Activated naive CD4-positive, alpha-beta T cell treated with anti-CD3 and anti-CD28 coated beads for 36 hours (primary cell): ENCODE measurements around the gene NCK2. TPM values are rescaled to one million over a fixed set of nuclear protein-coding genes. Genes with fewer than 3 reads are reported as not detected.

Experiments
- CTCF ChIA-PET: fragments of 350-600 bp; sonication (Branson Sonifier 250); formaldehyde crosslinking; loops from one replicate; lab custom pipeline; 2021; ENCODE audit warnings: antibody characterized with exemption; lab: Charles Lee
- DNase-seq: peaks from one replicate; pipeline ENCODE4 v3.0.0-alpha.2; 2020
- H3K27ac Mint-ChIP-seq: one replicate; pipeline ENCODE4 v1.8.0; 2021; ENCODE audit warnings: mild to moderate bottlenecking, mixed read lengths
- H3K27me3 Mint-ChIP-seq: one replicate; pipeline ENCODE4 v1.8.0; 2021; ENCODE audit warnings: low read depth, mixed read lengths
- H3K36me3 Mint-ChIP-seq: one replicate; pipeline ENCODE4 v1.8.0; 2021; ENCODE audit warnings: low read depth, mixed read lengths
- H3K4me1 Mint-ChIP-seq: one replicate; pipeline ENCODE4 v1.8.0; 2021; ENCODE audit warnings: low read depth, mixed read lengths
- H3K4me3 Mint-ChIP-seq: one replicate; pipeline ENCODE4 v1.8.0; 2021; ENCODE audit warnings: mild to moderate bottlenecking, moderate library complexity, mixed read lengths
- H3K9me3 Mint-ChIP-seq: one replicate; pipeline ENCODE4 v1.8.0; 2021; ENCODE audit warnings: mixed read lengths
- intact Hi-C: fragments of 100-400 bp; cut with micrococcal nuclease; formaldehyde crosslinking; loops from one replicate; pipeline ENCODE4 v1.15.1; 2023
- total RNA-seq, 2 experiments: library from RNA; stranded (reverse); gene quantifications; one replicate each; pipeline ENCODE4 v1.2.3, GENCODE V29; 2021

NCK2 gene
- total RNA-seq, 2 experiments from 2014 or later = 106 to 113 TPM

GRCh38 chr2:105827351-105828096 is 82.8 kb downstream of the NCK2 start:
- peaks cover 69% of the 10 kb centered on the region for H3K36me3 Mint-ChIP-seq
- H3K4me3 Mint-ChIP-seq = no peak overlapping the region
- H3K9me3 Mint-ChIP-seq = peaks cover 15% of the 10 kb centered on the region
- no peaks in the 10 kb centered on the region for H3K27me3 Mint-ChIP-seq
- H3K27ac Mint-ChIP-seq = peak overlapping the region; percentile 83
- no peak for DNase-seq
- CTCF ChIA-PET = interaction anchor here (0.6 kb wide), 1 partner anchor 121 kb away, joined by 3 read pairs; no protein-coding TSS in a partner anchor
- H3K4me1 Mint-ChIP-seq = peaks cover 72% of the 10 kb centered on the region
- intact Hi-C loops = loop anchor here (1.0 kb wide), 1 partner anchor 10 kb away; no protein-coding TSS in a partner anchor

- H3K27ac Mint-ChIP-seq = peak overlapping the region; percentile 67
- CTCF ChIA-PET = interaction anchor here (0.7 to 1.2 kb wide), 3 partner anchors 10 to 50 kb away, joined by 3 to 6 read pairs (median 3); no protein-coding TSS in a partner anchor
- DNase-seq = no peak
- H3K4me1 Mint-ChIP-seq = peaks cover 68% of the 10 kb centered on the region
- no peak overlapping the region for H3K4me3 Mint-ChIP-seq
- intact Hi-C loops = no loop called here
- peaks cover 22% of the 10 kb centered on the region for H3K9me3 Mint-ChIP-seq
- peaks cover 68% of the 10 kb centered on the region for H3K36me3 Mint-ChIP-seq
- H3K27me3 Mint-ChIP-seq = no peaks in the 10 kb centered on the region
These were observed 83.8 kb downstream of the NCK2 start for GRCh38 chr2:105828558-105828957.

- peaks cover 54% of the 10 kb centered on the region for H3K36me3 Mint-ChIP-seq
- no peak for DNase-seq
These were observed 90.2 kb downstream of the NCK2 start for GRCh38 chr2:105834931-105835330.

GRCh38 chr2:105836341-105836740 is 91.6 kb downstream of the NCK2 start:
- H3K27me3 Mint-ChIP-seq = no peaks in the 10 kb centered on the region
- H3K27ac Mint-ChIP-seq = peak overlapping the region; percentile 84
- peaks cover 77% of the 10 kb centered on the region for H3K4me1 Mint-ChIP-seq
- no peak overlapping the region for H3K4me3 Mint-ChIP-seq
- intact Hi-C loops = no loop called here
- H3K36me3 Mint-ChIP-seq = peaks cover 50% of the 10 kb centered on the region
- DNase-seq = no peak
- CTCF ChIA-PET = interaction anchor here (0.9 to 1.6 kb wide), 2 partner anchors 32 to 83 kb away, joined by 3 to 4 read pairs; no protein-coding TSS in a partner anchor
- peaks cover 38% of the 10 kb centered on the region for H3K9me3 Mint-ChIP-seq

More at GRCh38 chr2:105834931-105835330, 90.2 kb downstream of the NCK2 start:
- Mint-ChIP-seq H3K9me3 (peaks cover 38% of the 10 kb centered on the region), H3K27me3 (no peaks in the 10 kb centered on the region), H3K27ac (peak overlapping the region; percentile 83), H3K4me3 (no peak overlapping the region), H3K4me1 (peaks cover 69% of the 10 kb centered on the region)
- CTCF ChIA-PET = interaction anchor here (0.6 to 1.2 kb wide), 2 partner anchors 22 to 45 kb away, joined by 3 to 6 read pairs; no protein-coding TSS in a partner anchor
- intact Hi-C loops = no loop called here

GRCh38 chr2:105836840-105837692 is 92.4 kb downstream of the NCK2 start:
- H3K27ac Mint-ChIP-seq = peak overlapping the region; percentile 84
- intact Hi-C loops = loop anchor here (1.0 kb wide), 5 partner anchors 10 to 91 kb away; no protein-coding TSS in a partner anchor
- H3K27me3 Mint-ChIP-seq = no peaks in the 10 kb centered on the region
- no peak overlapping the region for H3K4me3 Mint-ChIP-seq
- DNase-seq = peak; percentile 71
- peaks cover 80% of the 10 kb centered on the region for H3K4me1 Mint-ChIP-seq
- peaks cover 45% of the 10 kb centered on the region for H3K36me3 Mint-ChIP-seq
- H3K9me3 Mint-ChIP-seq = peaks cover 31% of the 10 kb centered on the region
- CTCF ChIA-PET = interaction anchor here (0.9 to 1.6 kb wide), 3 partner anchors 14 to 84 kb away, joined by 3 to 4 read pairs (median 4); no protein-coding TSS in a partner anchor

GRCh38 chr2:105839793-105840192 is 95.1 kb downstream of the NCK2 start:
- peaks cover 80% of the 10 kb centered on the region for H3K4me1 Mint-ChIP-seq
- no peaks in the 10 kb centered on the region for H3K27me3 Mint-ChIP-seq
- H3K27ac Mint-ChIP-seq = peak overlapping the region; percentile 80
- peaks cover 34% of the 10 kb centered on the region for H3K36me3 Mint-ChIP-seq
- H3K4me3 Mint-ChIP-seq = no peak overlapping the region
- no peak for DNase-seq
- intact Hi-C loops = no loop called here
- CTCF ChIA-PET = interaction anchor here (1.2 kb wide), 1 partner anchor 94 kb away, joined by 3 read pairs; no protein-coding TSS in a partner anchor
- H3K9me3 Mint-ChIP-seq = peaks cover 10% of the 10 kb centered on the region

GRCh38 chr2:105840933-105841332 is 96.2 kb downstream of the NCK2 start:
- CTCF ChIA-PET = no interaction called here
- peaks cover 29% of the 10 kb centered on the region for H3K36me3 Mint-ChIP-seq
- H3K27ac Mint-ChIP-seq = peak overlapping the region; percentile 80
- no peaks in the 10 kb centered on the region for H3K27me3 Mint-ChIP-seq
- peaks cover 82% of the 10 kb centered on the region for H3K4me1 Mint-ChIP-seq
- peaks cover 2% of the 10 kb centered on the region for H3K9me3 Mint-ChIP-seq
- H3K4me3 Mint-ChIP-seq = no peak overlapping the region
- intact Hi-C loops = no loop called here
- DNase-seq = no peak

- no peak for DNase-seq
- peak overlapping the region; percentile 80 for H3K27ac Mint-ChIP-seq
- intact Hi-C loops = no loop called here
- no peaks in the 10 kb centered on the region for H3K27me3 Mint-ChIP-seq
- H3K4me3 Mint-ChIP-seq = no peak overlapping the region
- H3K9me3 Mint-ChIP-seq = no peaks in the 10 kb centered on the region
- peaks cover 27% of the 10 kb centered on the region for H3K36me3 Mint-ChIP-seq
- H3K4me1 Mint-ChIP-seq = peaks cover 82% of the 10 kb centered on the region
- CTCF ChIA-PET = interaction anchor here (0.7 kb wide), 1 partner anchor 242 kb away, joined by 3 read pairs; no protein-coding TSS in a partner anchor
These were observed 96.8 kb downstream of the NCK2 start for GRCh38 chr2:105841551-105841950.

GRCh38 chr2:105842555-105842954 is 97.8 kb downstream of the NCK2 start:
- Mint-ChIP-seq H3K4me3 (no peak overlapping the region), H3K9me3 (no peaks in the 10 kb centered on the region), H3K27ac (peak overlapping the region; percentile 72), H3K36me3 (peaks cover 32% of the 10 kb centered on the region), H3K4me1 (peaks cover 82% of the 10 kb centered on the region), H3K27me3 (no peaks in the 10 kb centered on the region)
- no peak for DNase-seq
- CTCF ChIA-PET = no interaction called here
- intact Hi-C loops = no loop called here

- no peak for DNase-seq
- intact Hi-C loops = no loop called here
- H3K36me3 Mint-ChIP-seq = peaks cover 36% of the 10 kb centered on the region
- CTCF ChIA-PET = no interaction called here
- H3K9me3 Mint-ChIP-seq = no peaks in the 10 kb centered on the region
- H3K27ac Mint-ChIP-seq = peak overlapping the region; percentile 62
- H3K27me3 Mint-ChIP-seq = no peaks in the 10 kb centered on the region
- no peak overlapping the region for H3K4me3 Mint-ChIP-seq
- peaks cover 85% of the 10 kb centered on the region for H3K4me1 Mint-ChIP-seq
These were observed 99.0 kb downstream of the NCK2 start for GRCh38 chr2:105843476-105844374.

GRCh38 chr2:105845976-105846375 is 101.3 kb downstream of the NCK2 start:
- Mint-ChIP-seq H3K27ac (peak overlapping the region; percentile 73), H3K4me3 (no peak overlapping the region), H3K36me3 (peaks cover 35% of the 10 kb centered on the region), H3K9me3 (no peaks in the 10 kb centered on the region), H3K4me1 (peaks cover 82% of the 10 kb centered on the region), H3K27me3 (no peaks in the 10 kb centered on the region)
- CTCF ChIA-PET = interaction anchor here (0.7 to 1.0 kb wide), 2 partner anchors 17 to 54 kb away, joined by 3 to 5 read pairs; no protein-coding TSS in a partner anchor
- DNase-seq = no peak
- intact Hi-C loops = no loop called here
